COR-L47 (cell line): ENCODE measurements around the gene BAHCC1.
A peak's percentile ranks its signal among the peaks of the same experiment; 100 is the strongest.
"Not testable (repeated sequence)": the region's sequence is repeated elsewhere in the genome, so short reads cannot be mapped to it uniquely, and the experiment has no call there.

Experiments used
- DNase-seq: peaks from one replicate; lab custom pipeline; 2025; lab: John Stamatoyannopoulos, UW

Gene BAHCC1

GRCh38 chr17:81394921-81395599 is at the start of gene BAHCC1:
TSS of gene BAHCC1 (plus strand) at chr17:81395457. CDS start at chr17:81399740, 4,283 bp downstream.
- peak; percentile 100 for DNase-seq

GRCh38 chr17:81346090-81346907 is 49.0 kb upstream of the BAHCC1 start:
- peak; percentile 97 for DNase-seq

GRCh38 chr17:81346908-81347349 is 48.3 kb upstream of the BAHCC1 start:
- DNase-seq = no peak

GRCh38 chr17:81347437-81347836 is 47.8 kb upstream of the BAHCC1 start:
- no peak for DNase-seq

- no peak for DNase-seq
Observed at GRCh38 chr17:81348097-81349055, 46.9 kb upstream of the BAHCC1 start.

- no peak for DNase-seq
Observed at GRCh38 chr17:81349397-81350319, 45.6 kb upstream of the BAHCC1 start.

- DNase-seq = no peak
Observed at GRCh38 chr17:81350320-81350890, 44.9 kb upstream of the BAHCC1 start.

- not testable (repeated sequence) for DNase-seq
Observed at GRCh38 chr17:81351329-81352052, 43.8 kb upstream of the BAHCC1 start.

- not testable (repeated sequence) for DNase-seq
Observed at GRCh38 chr17:81352056-81352455, 43.2 kb upstream of the BAHCC1 start.

- no peak for DNase-seq
Observed at GRCh38 chr17:81354252-81354953, 40.9 kb upstream of the BAHCC1 start.

- no peak for DNase-seq
Observed at GRCh38 chr17:81354954-81355347, 40.3 kb upstream of the BAHCC1 start.

GRCh38 chr17:81359218-81359617 is 36.0 kb upstream of the BAHCC1 start:
- no peak for DNase-seq

GRCh38 chr17:81362001-81362400 is 33.3 kb upstream of the BAHCC1 start:
- DNase-seq = not testable (repeated sequence)

- no peak for DNase-seq
Observed at GRCh38 chr17:81364278-81365147, 30.7 kb upstream of the BAHCC1 start.

- DNase-seq = no peak
Observed at GRCh38 chr17:81365148-81365600, 30.1 kb upstream of the BAHCC1 start.

- peak; percentile 91 for DNase-seq
Observed at GRCh38 chr17:81365601-81366585, 29.4 kb upstream of the BAHCC1 start.

GRCh38 chr17:81366648-81367047 is 28.6 kb upstream of the BAHCC1 start:
- no peak for DNase-seq
